ENCODE data around the gene PLPP1. TPM values are rescaled to one million over a fixed set of nuclear protein-coding genes. Genes with fewer than 3 reads are reported as not detected.

The PLPP1 gene
- total RNA-seq, 2 experiments from 2014 or later = 2.9 to 3.0 TPM

- Histone ChIP-seq H3K9me3 (ENCODE audit: control insufficient read depth in 1 of 2, insufficient read depth in 1 of 2, low read length in 2 of 2) (peaks cover 24 to 36% of the 10 kb centered on the region in 2 experiments), H3K27ac (ENCODE audit: low read depth in 1 of 2, low read length in 2 of 2) (no peak overlapping the region), H3K36me3 (ENCODE audit: insufficient read depth, low read length) (peaks cover 29% of the 10 kb centered on the region), H3K4me3 (ENCODE audit: low read length) (no peak overlapping the region), H3K4me1 (ENCODE audit: insufficient read depth, low read length) (no peaks in the 10 kb centered on the region), H3K27me3 (ENCODE audit: control insufficient read depth in 1 of 2, insufficient read depth in 2 of 2, low read length in 2 of 2) (no peaks in the 10 kb centered on the region)
- Mint-ChIP-seq H3K4me3 (no peak overlapping the region), H3K4me1 (ENCODE audit: low read depth) (no peaks in the 10 kb centered on the region), H3K36me3 (ENCODE audit: low read depth) (peaks cover 87% of the 10 kb centered on the region), H3K27ac (no peak overlapping the region), H3K27me3 (no peaks in the 10 kb centered on the region), H3K9me3 (peaks cover 21% of the 10 kb centered on the region)
- intact Hi-C loops (cut with DNase I, micrococcal nuclease) = no loop called here
- ATAC-seq (ENCODE audit: poor library complexity) (no peak), DNase-seq (no peak)
- ChIA-PET POLR2A (no interaction called here), CTCF (no interaction called here)
- TF ChIP-seq CTCF (IDR thresholded peaks at IDR 0.05) = no peak
These were observed 102.2 kb downstream of the PLPP1 start for GRCh38 chr5:55432549-55432948.

- no peak for ATAC-seq (ENCODE audit: poor library complexity)
- H3K27me3 Mint-ChIP-seq = no peaks in the 10 kb centered on the region
- DNase-seq = no peak
- ChIA-PET POLR2A (no interaction called here), CTCF (no interaction called here)
- H3K9me3 Mint-ChIP-seq = peaks cover 16% of the 10 kb centered on the region
- Histone ChIP-seq H3K9me3 (ENCODE audit: control insufficient read depth in 1 of 2, insufficient read depth in 1 of 2, low read length in 2 of 2) (peaks cover 20 to 28% of the 10 kb centered on the region in 2 experiments), H3K27me3 (ENCODE audit: control insufficient read depth in 1 of 2, insufficient read depth in 2 of 2, low read length in 2 of 2) (no peaks in the 10 kb centered on the region), H3K36me3 (ENCODE audit: insufficient read depth, low read length) (peaks cover 57% of the 10 kb centered on the region), H3K4me1 (ENCODE audit: insufficient read depth, low read length) (no peaks in the 10 kb centered on the region), H3K4me3 (ENCODE audit: low read length) (no peak overlapping the region), H3K27ac (ENCODE audit: low read depth in 1 of 2, low read length in 2 of 2) (no peak overlapping the region)
- H3K4me3 Mint-ChIP-seq = no peak overlapping the region
- H3K36me3 Mint-ChIP-seq (ENCODE audit: low read depth) = peaks cover 90% of the 10 kb centered on the region
- intact Hi-C loops (cut with DNase I, micrococcal nuclease) = no loop called here
- TF ChIP-seq CTCF (IDR thresholded peaks at IDR 0.05) = no peak
- no peak overlapping the region for H3K27ac Mint-ChIP-seq
- H3K4me1 Mint-ChIP-seq (ENCODE audit: low read depth) = no peaks in the 10 kb centered on the region
These were observed 105.0 kb downstream of the PLPP1 start for GRCh38 chr5:55429613-55430253.

GRCh38 chr5:55429221-55429612, 105.5 kb downstream of the PLPP1 start:
- TF ChIP-seq CTCF (IDR thresholded peaks at IDR 0.05) = no peak
- CTCF ChIA-PET = no interaction called here
- intact Hi-C loops (cut with DNase I, micrococcal nuclease) = no loop called here

More at GRCh38 chr5:55429221-55429612, 105.5 kb downstream of the PLPP1 start:
- peaks cover 20 to 28% of the 10 kb centered on the region in 2 experiments for H3K9me3 ChIP-seq (ENCODE audit: control insufficient read depth in 1 of 2, insufficient read depth in 1 of 2, low read length in 2 of 2)
- Mint-ChIP-seq H3K4me3 (no peak overlapping the region), H3K36me3 (ENCODE audit: low read depth) (peaks cover 90% of the 10 kb centered on the region), H3K27me3 (no peaks in the 10 kb centered on the region), H3K27ac (no peak overlapping the region), H3K4me1 (ENCODE audit: low read depth) (no peaks in the 10 kb centered on the region), H3K9me3 (peaks cover 11% of the 10 kb centered on the region)
- peaks cover 62% of the 10 kb centered on the region for H3K36me3 ChIP-seq (ENCODE audit: insufficient read depth, low read length)
- H3K4me1 ChIP-seq (ENCODE audit: insufficient read depth, low read length) = no peaks in the 10 kb centered on the region
- ATAC-seq (ENCODE audit: poor library complexity) (no peak), DNase-seq (no peak)
- no peak overlapping the region for H3K4me3 ChIP-seq (ENCODE audit: low read length)
- no peak overlapping the region for H3K27ac ChIP-seq (ENCODE audit: low read depth in 1 of 2, low read length in 2 of 2)
- no peaks in the 10 kb centered on the region for H3K27me3 ChIP-seq (ENCODE audit: control insufficient read depth in 1 of 2, insufficient read depth in 2 of 2, low read length in 2 of 2)
- POLR2A ChIA-PET = no interaction called here
